GM19193 (cell line): ENCODE results near the gene TMEM158.

Experiments used
- POLR2A ChIP-seq: IDR thresholded peaks from 4 replicates; pipeline ENCODE4 v1.6.1; 2011; ENCODE audit not compliant: insufficient read depth, insufficient read length; ENCODE audit errors: extremely low read depth

TMEM158 gene

GRCh38 chr3:45216021-45216609, 10.0 kb downstream of the TMEM158 start:
- no peak for TF ChIP-seq POLR2A

- no peak for TF ChIP-seq POLR2A
Observed at GRCh38 chr3:45215466-45215865, 10.6 kb downstream of the TMEM158 start.

GRCh38 chr3:45214061-45214680, 11.9 kb downstream of the TMEM158 start:
- TF ChIP-seq POLR2A = no peak

- no peak for TF ChIP-seq POLR2A
Observed at GRCh38 chr3:45212095-45212468, 14.0 kb downstream of the TMEM158 start.

- TF ChIP-seq POLR2A = no peak
Observed at GRCh38 chr3:45211466-45212094, 14.5 kb downstream of the TMEM158 start.

GRCh38 chr3:45210308-45211041, 15.6 kb downstream of the TMEM158 start:
- no peak for TF ChIP-seq POLR2A

GRCh38 chr3:45209526-45209925, 16.6 kb downstream of the TMEM158 start:
- TF ChIP-seq POLR2A = no peak

- no peak for TF ChIP-seq POLR2A
Observed at GRCh38 chr3:45208586-45208985, 17.5 kb downstream of the TMEM158 start.

GRCh38 chr3:45207446-45207845, 18.6 kb downstream of the TMEM158 start:
- TF ChIP-seq POLR2A = no peak

- no peak for TF ChIP-seq POLR2A
Observed at GRCh38 chr3:45205126-45205525, 21.0 kb downstream of the TMEM158 start.

- TF ChIP-seq POLR2A = no peak
Observed at GRCh38 chr3:45204136-45204535, 22.0 kb downstream of the TMEM158 start.

- TF ChIP-seq POLR2A = no peak
Observed at GRCh38 chr3:45199837-45200648, 26.0 kb downstream of the TMEM158 start.

- TF ChIP-seq POLR2A = no peak
Observed at GRCh38 chr3:45198264-45199260, 27.5 kb downstream of the TMEM158 start.

GRCh38 chr3:45194791-45195190, 31.3 kb downstream of the TMEM158 start:
- no peak for TF ChIP-seq POLR2A
